Measurements from ENCODE around the gene G0S2. TPM values are rescaled to one million over a fixed set of nuclear protein-coding genes. Genes with fewer than 3 reads are reported as not detected.

G0S2 gene
- total RNA-seq, 1 donor, result 23.0 TPM

DNA sequence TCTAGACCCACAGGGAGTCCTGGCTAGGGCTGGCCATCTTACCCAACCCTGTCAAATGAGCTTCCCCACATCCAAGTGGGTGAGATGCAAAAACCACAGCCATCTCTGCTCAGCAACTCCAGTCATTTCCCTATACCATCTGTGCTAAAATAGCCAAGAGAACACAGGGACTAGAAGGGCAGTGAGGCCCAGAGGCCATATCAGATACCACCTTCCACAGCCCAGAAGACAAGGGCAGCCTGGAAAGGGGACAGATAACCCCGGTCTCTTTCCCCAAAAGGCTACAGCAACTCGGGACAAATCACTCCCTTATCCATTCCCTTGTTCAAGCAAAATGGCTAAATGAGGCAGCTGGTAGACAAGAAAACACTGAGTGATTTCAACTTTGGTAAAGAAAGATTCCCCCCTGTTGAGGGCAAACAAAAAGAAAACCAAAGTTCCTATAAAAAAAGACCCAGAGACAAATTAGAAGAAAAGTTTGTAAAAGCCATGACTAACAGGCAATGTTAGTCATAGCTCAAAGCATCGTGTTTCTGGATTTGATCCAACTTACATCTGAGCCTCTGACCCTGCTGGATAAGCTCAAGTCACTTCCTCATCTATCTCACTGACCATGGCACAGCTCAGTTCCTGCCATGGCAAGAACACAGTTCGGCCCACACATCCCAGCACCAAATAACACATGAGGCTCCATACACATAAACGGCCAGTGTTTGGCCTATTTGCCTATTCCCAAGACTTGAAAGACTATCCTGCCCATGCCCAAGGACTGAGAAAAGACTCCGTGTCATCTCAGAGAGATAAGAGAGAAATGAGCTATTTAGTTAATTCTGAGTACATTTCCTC is 26.1 kb upstream of the G0S2 start:
- H3K4me3 ChIP-seq (ENCODE audit: low read depth, low read length), result no peak overlapping the region
- no peak for TF ChIP-seq CTCF (IDR thresholded peaks at IDR 0.05; ENCODE audit: insufficient read depth, low read length)
- DNase-seq (ENCODE audit: low read depth), result peak; percentile 97

DNA sequence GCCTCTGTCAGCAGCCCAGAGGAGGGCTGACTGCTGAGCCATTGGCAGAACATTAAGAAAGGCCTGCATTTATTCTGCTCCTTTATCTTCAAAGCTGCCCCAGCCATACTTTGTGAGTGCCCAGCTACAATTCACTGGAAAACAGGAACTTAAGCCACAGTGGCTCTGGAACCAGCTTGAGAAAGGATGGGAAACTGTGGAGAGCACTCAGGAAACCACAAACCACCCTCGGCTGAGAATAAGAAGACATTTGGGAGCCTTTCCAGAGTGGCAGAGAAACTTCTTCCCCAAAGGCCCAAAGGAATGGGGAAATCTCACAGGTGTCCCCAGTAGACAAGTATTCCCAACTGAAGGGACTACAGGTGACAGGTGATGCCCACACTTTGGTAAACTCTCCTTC is 24.8 kb upstream of the G0S2 start:
- no peak overlapping the region for H3K4me3 ChIP-seq (ENCODE audit: low read depth, low read length)
- no peak for DNase-seq (ENCODE audit: low read depth)
- no peak for TF ChIP-seq CTCF (IDR thresholded peaks at IDR 0.05; ENCODE audit: insufficient read depth, low read length)

- no peak for TF ChIP-seq CTCF (IDR thresholded peaks at IDR 0.05; ENCODE audit: insufficient read depth, low read length)
- H3K4me3 ChIP-seq (ENCODE audit: low read depth, low read length), result no peak overlapping the region
- DNase-seq (ENCODE audit: low read depth), result peak; percentile 80
These were observed 24.0 kb upstream of the G0S2 start for GRCh38 chr1:209651138-209651587.

- DNase-seq (ENCODE audit: low read depth), result no peak
- no peak for TF ChIP-seq CTCF (IDR thresholded peaks at IDR 0.05; ENCODE audit: insufficient read depth, low read length)
- H3K4me3 ChIP-seq (ENCODE audit: low read depth, low read length), result no peak within 1 kb of the TSS
These were observed 23.0 kb upstream of the G0S2 start, which contains the start of gene LAMB3 for GRCh38 chr1:209652121-209652735. TSS of gene LAMB3 (minus strand) at chr1:209652425. CDS start at chr1:209650944, 1,481 bp downstream.

DNA sequence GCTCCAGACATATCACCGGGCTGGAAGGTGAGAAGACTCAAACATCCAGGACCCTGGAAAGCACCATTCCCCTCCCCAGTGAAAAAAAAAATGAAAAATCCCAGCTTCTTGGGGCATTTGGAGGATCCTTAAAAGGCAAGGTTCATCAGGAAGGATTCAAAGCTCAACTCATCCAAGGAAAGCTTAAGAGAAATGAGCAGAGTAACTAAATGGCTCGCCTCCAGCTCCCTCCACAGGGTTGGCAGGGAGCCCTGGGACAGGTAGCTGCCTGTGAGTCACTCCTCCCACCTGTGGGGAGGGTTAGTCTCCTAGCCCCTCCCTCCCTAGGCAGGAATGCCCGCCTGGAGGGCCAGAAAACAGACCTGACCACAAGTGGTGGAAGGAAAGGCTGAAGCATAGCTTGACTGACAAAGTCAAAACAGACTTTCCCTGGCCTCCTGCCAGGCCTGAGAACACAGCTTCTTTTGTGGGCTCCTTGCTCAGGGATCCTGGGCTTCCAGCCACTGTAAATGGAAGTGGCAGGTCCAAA is 22.3 kb upstream of the G0S2 start:
- peak; percentile 63 for DNase-seq (ENCODE audit: low read depth)
- H3K4me3 ChIP-seq (ENCODE audit: low read depth, low read length), result no peak overlapping the region
- no peak for TF ChIP-seq CTCF (IDR thresholded peaks at IDR 0.05; ENCODE audit: insufficient read depth, low read length)

- no peak for TF ChIP-seq CTCF (IDR thresholded peaks at IDR 0.05; ENCODE audit: insufficient read depth, low read length)
- H3K4me3 ChIP-seq (ENCODE audit: low read depth, low read length), result no peak overlapping the region
- no peak for DNase-seq (ENCODE audit: low read depth)
These were observed 21.3 kb upstream of the G0S2 start for GRCh38 chr1:209653915-209654351.
